GM12878 (cell line): ENCODE results near the gene CTDSP1. TPM values are rescaled to one million over a fixed set of nuclear protein-coding genes. Genes with fewer than 3 reads are reported as not detected.

ENCODE experiments used
- ATAC-seq: fragments of 200-7000 bp; cut with Tn5 transposase; 3 replicates; pipeline ENCODE4 v1.9.1; 2020; ENCODE audit warnings: mild to moderate bottlenecking, moderate library complexity
- BruUV-seq: library from RNA; stranded (reverse); fragments of 400-500 nt; replicated peaks from 2 replicates; lab custom pipeline; 2021; lab: Mats Ljungman, UMichigan
- CTCF ChIA-PET: fragments of 300-600 bp; sonication (Branson Sonifier 250); formaldehyde crosslinking; extraction: SDS; loops from one replicate; lab custom pipeline; 2021; ENCODE audit warnings: inconsistent platforms; lab: Yijun Ruan, JAX
- POLR2A ChIA-PET: fragments of 350-600 bp; formaldehyde crosslinking; extraction: SDS; loops from one replicate; lab custom pipeline; 2021; ENCODE audit warnings: inconsistent platforms; lab: Charles Lee
- RAD21 ChIA-PET: fragments of 300-600 bp; sonication (Branson Sonifier 250); formaldehyde crosslinking; loops from one replicate; lab custom pipeline; 2023; ENCODE audit warnings: antibody characterized with exemption; ENCODE audit not compliant: unreplicated experiment; lab: Charles Lee
- SMC1A ChIA-PET: fragments of 300-600 bp; sonication (Branson Sonifier 250); formaldehyde crosslinking; loops from one replicate; lab custom pipeline; 2023; ENCODE audit not compliant: unreplicated experiment, uncharacterized antibody; lab: Charles Lee
- DNase-seq: peaks from one replicate; pipeline ENCODE4 v3.0.0-alpha.2; 2011; ENCODE audit warnings: low read depth, low spot score
- FAIRE-seq: peaks from 3 replicates; lab custom pipeline; 2011; peaks lifted over from hg19 to GRCh38; lab: Jason Lieb, UNC
- H2AFZ ChIP-seq: 2 replicates; pipeline ENCODE4 v1.6.0; 2011; ENCODE audit warnings: low read depth, low read length, control low read depth; ENCODE audit not compliant: control insufficient read depth
- H3K27ac ChIP-seq: 2 replicates; pipeline ENCODE4 v1.5.1; 2011; ENCODE audit warnings: control low read depth; ENCODE audit not compliant: control insufficient read depth, insufficient read depth
- H3K27me3 ChIP-seq, 2 experiments: replicated peaks in 1 of 2; 2 replicates each; pipeline versions ENCODE4 v1.6.0 to v1.6.1; 2011; ENCODE audit warnings: low read length in 1 of 2; ENCODE audit not compliant: control insufficient read depth in 2 of 2, insufficient read depth in 2 of 2
- H3K36me3 ChIP-seq, 2 experiments: 2 replicates each; pipeline ENCODE4 v1.5.1; 2011; ENCODE audit warnings: low read length in 1 of 2; ENCODE audit not compliant: control insufficient read depth in 2 of 2, insufficient read depth in 2 of 2
- H3K4me1 ChIP-seq: 2 replicates; pipeline ENCODE4 v1.6.1; 2011; ENCODE audit warnings: mild to moderate bottlenecking, low read length, moderate library complexity, mixed read lengths; ENCODE audit not compliant: control insufficient read depth, insufficient read depth
- H3K4me2 ChIP-seq: 2 replicates; pipeline ENCODE4 v1.6.0; 2011; ENCODE audit warnings: control low read depth; ENCODE audit not compliant: control insufficient read depth, insufficient read depth
- H3K4me3 ChIP-seq: fragments of 200-600 bp; sonication (generic); 2 replicates; pipeline ENCODE4 v1.5.1; 2016
- H3K79me2 ChIP-seq: 2 replicates; pipeline ENCODE4 v1.6.0; 2011; ENCODE audit warnings: low read length; ENCODE audit not compliant: control insufficient read depth, insufficient read depth
- H3K9ac ChIP-seq: 2 replicates; pipeline ENCODE4 v1.8.0; 2011; ENCODE audit warnings: low read length, control low read depth, mixed read lengths; ENCODE audit not compliant: control insufficient read depth, insufficient read depth
- H3K9me3 ChIP-seq: replicated peaks from 3 replicates; pipeline ENCODE4 v1.5.1; 2011; ENCODE audit warnings: mild to moderate bottlenecking, low read length; ENCODE audit not compliant: control insufficient read depth, insufficient read depth
- H4K20me1 ChIP-seq: 2 replicates; pipeline ENCODE4 v1.6.0; 2011; ENCODE audit not compliant: control insufficient read depth, insufficient read depth
- BCLAF1 ChIP-seq: fragments of 450-650 bp; IDR thresholded peaks from 2 replicates; pipeline ENCODE4 v1.6.1; 2017; ENCODE audit warnings: antibody characterized with exemption, mild to moderate bottlenecking, moderate library complexity
- HDAC6 ChIP-seq: fragments of 200-600 bp; sonication (generic); IDR thresholded peaks from one replicate; pipeline ENCODE4 v1.8.0; 2017; ENCODE audit warnings: antibody characterized with exemption; ENCODE audit not compliant: unreplicated experiment
- IKZF2 ChIP-seq, 2 experiments: fragments of 450-650 bp; IDR thresholded peaks; 2 replicates each; pipeline ENCODE4 v1.6.1; 2017; ENCODE audit warnings: mild to moderate bottlenecking in 2 of 2, moderate library complexity in 2 of 2
- KLF5 ChIP-seq: fragments of 450-650 bp; IDR thresholded peaks from 2 replicates; pipeline ENCODE4 v1.6.1; 2014; ENCODE audit warnings: mild to moderate bottlenecking; ENCODE audit not compliant: partially characterized antibody
- PML ChIP-seq: IDR thresholded peaks from 2 replicates; pipeline ENCODE4 v1.6.1; 2012; ENCODE audit warnings: low read length, inconsistent platforms
- SPI1 ChIP-seq: IDR thresholded peaks from 2 replicates; pipeline ENCODE4 v1.6.1; 2011; ENCODE audit warnings: low read depth, mild to moderate bottlenecking, low read length, moderate library complexity, borderline replicate concordance; ENCODE audit not compliant: insufficient read depth
- WRNIP1 ChIP-seq: IDR thresholded peaks from 2 replicates; pipeline ENCODE4 v1.6.1; 2011; ENCODE audit warnings: low read depth, low read length, improper control_type of control experiment, borderline replicate concordance
- YY1 ChIP-seq: IDR thresholded peaks from 2 replicates; pipeline ENCODE4 v1.6.1; 2011; ENCODE audit warnings: low read depth, mild to moderate bottlenecking, low read length
- ZNF24 ChIP-seq: fragments of 450-650 bp; IDR thresholded peaks from 2 replicates; pipeline ENCODE4 v1.6.1; 2017; ENCODE audit warnings: antibody characterized with exemption, mild to moderate bottlenecking
- WGBS: methylation state at CpG from one replicate; pipeline ENCODE4 v1.1.6; 2016; ENCODE audit warnings: low lambda C conversion rate; ENCODE audit not compliant: insufficient replicate concordance, insufficient coverage; ENCODE audit errors: missing lambda C conversion rate; 5-methylcytosine and 5-hydroxymethylcytosine counted together
- in situ Hi-C: fragments of 300-500 bp; cut with MboI; formaldehyde crosslinking; loops from 9 replicates; pipeline ENCODE4 v1.14.3; 2018; ENCODE audit warnings: mixed read lengths
- intact Hi-C: fragments of 100-400 bp; cut with micrococcal nuclease; formaldehyde crosslinking; loops from one replicate; pipeline ENCODE4 v1.14.2; 2022; ENCODE audit not compliant: unreplicated experiment
- polyA plus RNA-seq, 11 experiments: library from polyadenylated mRNA; depleted of rRNA in 4 of 11; unstranded in 6 of 11; stranded (reverse) in 5 of 11; fragments of >200 nt; fragmentation: Nextera tagmentation in 4 of 11; fragmentation: Illumina TruSeq in 1 of 11; extraction: Ambion mirVana in 4 of 11; extraction: Trizol in 1 of 11; gene quantifications; 1 replicate in 1 of 11; 2 replicates in 10 of 11; pipeline versions ENCODE4 v1.2.1 to v1.2.3, GENCODE V29; 2011 to 2016; ENCODE audit warnings: inconsistent platforms in 2 of 11, missing spikeins in 2 of 11, low read depth in 1 of 11
- total RNA-seq, 4 experiments: library from RNA; depleted of rRNA in 3 of 4; stranded (reverse); fragments of >200 nt in 3 of 4; fragmentation: Illumina TruSeq in 1 of 4; extraction: Trizol in 1 of 4; gene quantifications; 2 replicates each; pipeline versions ENCODE4 v1.2.1 to v1.2.3, GENCODE V29; 2013 to 2021

Gene CTDSP1
- total and polyA plus RNA-seq, 10 of the 15 experiments (the other 5 are each of a cell fraction or from before 2014, with no cell fraction given): 3.0 to 75.9 (median 34.4) TPM

GRCh38 chr2:218431878-218432277, 32.2 kb downstream of the CTDSP1 start:
- WGBS: 49% methylated on average over 10 of the region's 10 CpGs
- in situ Hi-C loops: no loop called here
- ATAC-seq (no peak), FAIRE-seq (no peak), DNase-seq (no peak)
- Histone ChIP-seq H3K27me3 (no peaks in the 10 kb centered on the region), H3K27ac (no peak overlapping the region), H3K9ac (no peak overlapping the region), H3K9me3 (no peaks in the 10 kb centered on the region), H3K79me2 (no peaks in the 10 kb centered on the region), H3K36me3 (no peaks in the 10 kb centered on the region), H4K20me1 (no peaks in the 10 kb centered on the region), H2AFZ (no peak overlapping the region), H3K4me3 (no peak overlapping the region), H3K4me2 (no peak overlapping the region), H3K4me1 (no peaks in the 10 kb centered on the region)
- intact Hi-C loops: no loop called here
- SMC1A ChIA-PET: no interaction called here
- TF ChIP-seq SPI1 (no peak), HDAC6 (no peak), IKZF2 (IDR thresholded peaks at IDR 0.05) (no peak), YY1 (no peak), ZNF24 (no peak), KLF5 (no peak), PML (no peak), BCLAF1 (no peak), WRNIP1 (no peak)
- BruUV-seq: no TSS peak
- CTCF ChIA-PET: no interaction called here
- RAD21 ChIA-PET: no interaction called here
- POLR2A ChIA-PET: no interaction called here
